Immature natural killer cell (primary cell): ENCODE data around the gene SLC34A1. TPM values are rescaled to one million over a fixed set of nuclear protein-coding genes. Genes with fewer than 3 reads are reported as not detected.

ENCODE experiments used
- DNase-seq, 3 donors: peaks; one replicate each; pipeline ENCODE4 v3.0.0; 2022; ENCODE audit warnings: mixed read lengths in 1 of 3
- H3K27ac Mint-ChIP-seq, 6 donors: one replicate each; pipeline ENCODE4 v1.8.0; 2020; ENCODE audit warnings: mixed read lengths in 6 of 6, mild to moderate bottlenecking in 5 of 6, inconsistent platforms in 4 of 6, moderate library complexity in 3 of 6
- H3K27me3 Mint-ChIP-seq, 3 donors: one replicate each; pipeline ENCODE4 v1.8.0; 2020 to 2021; ENCODE audit warnings: low read depth in 3 of 3, mild to moderate bottlenecking in 3 of 3, mixed read lengths in 3 of 3, moderate library complexity in 3 of 3, inconsistent platforms in 1 of 3
- H3K36me3 Mint-ChIP-seq, 3 donors: one replicate each; pipeline ENCODE4 v1.8.0; 2020; ENCODE audit warnings: mixed read lengths in 3 of 3, inconsistent platforms in 2 of 3, mild to moderate bottlenecking in 2 of 3
- H3K4me1 Mint-ChIP-seq, 2 donors: one replicate each; pipeline ENCODE4 v1.8.0; 2020; ENCODE audit warnings: inconsistent platforms in 2 of 2, mild to moderate bottlenecking in 2 of 2, mixed read lengths in 2 of 2, moderate library complexity in 1 of 2
- H3K4me3 Mint-ChIP-seq, 5 donors: one replicate each; pipeline ENCODE4 v1.8.0; 2020; ENCODE audit warnings: mild to moderate bottlenecking in 5 of 5, mixed read lengths in 5 of 5, inconsistent platforms in 3 of 5, moderate library complexity in 3 of 5
- H3K9me3 Mint-ChIP-seq, 6 donors: one replicate each; pipeline ENCODE4 v1.8.0; 2020; ENCODE audit warnings: mild to moderate bottlenecking in 6 of 6, mixed read lengths in 6 of 6, inconsistent platforms in 4 of 6, moderate library complexity in 3 of 6
- polyA plus RNA-seq, 3 donors: library from polyadenylated mRNA; unstranded; fragments of 300-500 nt; fragmentation: Illumina TruSeq; gene quantifications; one replicate each; pipeline ENCODE4 v1.2.3, GENCODE V29; 2021

The SLC34A1 gene
- polyA plus RNA-seq, 3 donors from 2014 or later = 0.26 to 0.34 TPM; not detected in 1

DNA sequence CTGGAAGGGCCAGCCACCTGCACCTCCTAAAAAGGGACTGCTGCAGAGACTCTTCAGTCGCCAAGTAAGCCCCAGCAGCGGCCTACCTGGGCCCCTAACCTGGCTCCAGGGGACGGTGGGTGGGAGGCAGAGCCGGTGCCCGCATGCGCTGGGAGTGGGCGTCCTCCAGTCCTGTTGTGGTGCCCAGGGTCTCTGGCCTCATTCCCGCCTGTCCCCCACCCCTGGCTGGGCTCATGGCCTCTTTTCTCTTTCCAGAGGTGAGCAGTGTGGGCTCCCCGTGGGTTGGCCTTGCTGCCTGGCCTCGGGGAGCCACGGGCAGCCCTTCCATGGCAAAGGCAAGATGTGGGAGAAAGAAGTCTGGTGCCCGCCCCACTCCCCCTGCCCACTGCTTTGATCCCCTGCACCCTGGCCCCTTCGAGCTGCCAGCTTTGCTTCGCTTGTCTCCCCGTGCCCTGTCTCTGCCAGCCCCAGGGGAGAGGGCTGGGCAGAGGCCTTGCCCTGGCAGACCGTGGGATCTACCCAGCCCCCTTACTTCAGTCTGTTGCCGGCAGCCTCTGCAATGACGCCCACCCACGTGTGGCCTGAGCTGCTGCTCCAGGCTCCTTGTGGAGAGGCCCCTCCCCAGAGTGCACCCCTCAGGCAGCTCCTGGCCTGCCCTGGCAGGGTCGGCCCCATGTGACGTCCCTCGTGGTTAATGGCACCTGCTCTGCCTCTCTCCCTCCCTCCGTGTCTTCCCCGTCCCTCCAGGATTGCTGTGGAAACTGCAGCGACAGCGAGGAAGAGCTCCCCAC, 57.0 kb downstream of the SLC34A1 start:
- Mint-ChIP-seq H3K36me3 (peaks cover 9 to 38% (median 21%) of the 10 kb centered on the region in 3 donors), H3K4me3 (no peak overlapping the region), H3K27me3 (peaks cover 4 to 14% (median 10%) of the 10 kb centered on the region in 3 donors), H3K4me1 (peaks cover 49 to 51% of the 10 kb centered on the region in 2 donors), H3K27ac (peak overlapping the region in 2 of 6 donors; percentile 34 to 35), H3K9me3 (no peaks in the 10 kb centered on the region)
- DNase-seq = no peak

DNA sequence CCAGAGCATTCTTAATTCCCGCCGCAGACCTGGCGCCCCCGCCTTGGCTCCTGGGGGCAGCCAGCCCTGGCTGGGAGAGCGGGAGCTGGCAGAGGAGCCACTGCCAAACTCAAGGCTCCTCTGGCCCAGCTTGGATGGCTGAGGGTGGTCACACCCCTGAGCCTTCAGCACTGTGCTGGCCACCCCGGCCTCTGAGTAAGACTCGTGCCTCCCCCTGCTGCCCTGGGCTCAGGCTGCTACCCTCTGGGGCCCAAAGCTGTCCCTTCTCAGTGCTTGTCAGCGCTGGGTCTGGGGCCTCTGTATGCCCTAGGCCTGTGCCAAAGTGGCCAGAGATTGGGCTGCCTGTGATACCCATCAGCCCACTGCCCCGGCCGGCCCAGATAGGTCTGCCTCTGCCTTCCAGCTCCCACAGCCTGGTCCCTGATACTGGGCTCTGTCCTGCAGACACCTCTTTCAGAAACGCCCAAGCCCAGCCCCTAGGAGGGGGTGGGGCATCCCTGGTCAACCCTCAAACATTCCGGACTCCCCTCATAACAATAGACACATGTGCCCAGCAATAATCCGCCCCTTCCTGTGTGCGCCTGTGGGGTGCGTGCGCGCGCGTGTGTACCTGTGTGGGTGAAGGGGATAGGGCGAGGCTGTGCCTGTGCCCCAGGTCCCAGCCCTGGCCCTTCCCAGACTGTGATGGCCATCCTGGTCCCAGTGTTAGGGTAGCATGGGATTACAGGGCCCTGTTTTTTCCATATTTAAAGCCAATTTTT, 58.0 kb downstream of the SLC34A1 start:
- Mint-ChIP-seq H3K4me1 (peaks cover 46 to 48% of the 10 kb centered on the region in 2 donors), H3K27ac (peak overlapping the region in 2 of 6 donors; percentile 21 to 61), H3K27me3 (peaks cover 4 to 14% (median 12%) of the 10 kb centered on the region in 3 donors), H3K4me3 (no peak overlapping the region), H3K36me3 (peaks cover 9 to 31% (median 13%) of the 10 kb centered on the region in 3 donors), H3K9me3 (no peaks in the 10 kb centered on the region)
- DNase-seq = no peak

DNA sequence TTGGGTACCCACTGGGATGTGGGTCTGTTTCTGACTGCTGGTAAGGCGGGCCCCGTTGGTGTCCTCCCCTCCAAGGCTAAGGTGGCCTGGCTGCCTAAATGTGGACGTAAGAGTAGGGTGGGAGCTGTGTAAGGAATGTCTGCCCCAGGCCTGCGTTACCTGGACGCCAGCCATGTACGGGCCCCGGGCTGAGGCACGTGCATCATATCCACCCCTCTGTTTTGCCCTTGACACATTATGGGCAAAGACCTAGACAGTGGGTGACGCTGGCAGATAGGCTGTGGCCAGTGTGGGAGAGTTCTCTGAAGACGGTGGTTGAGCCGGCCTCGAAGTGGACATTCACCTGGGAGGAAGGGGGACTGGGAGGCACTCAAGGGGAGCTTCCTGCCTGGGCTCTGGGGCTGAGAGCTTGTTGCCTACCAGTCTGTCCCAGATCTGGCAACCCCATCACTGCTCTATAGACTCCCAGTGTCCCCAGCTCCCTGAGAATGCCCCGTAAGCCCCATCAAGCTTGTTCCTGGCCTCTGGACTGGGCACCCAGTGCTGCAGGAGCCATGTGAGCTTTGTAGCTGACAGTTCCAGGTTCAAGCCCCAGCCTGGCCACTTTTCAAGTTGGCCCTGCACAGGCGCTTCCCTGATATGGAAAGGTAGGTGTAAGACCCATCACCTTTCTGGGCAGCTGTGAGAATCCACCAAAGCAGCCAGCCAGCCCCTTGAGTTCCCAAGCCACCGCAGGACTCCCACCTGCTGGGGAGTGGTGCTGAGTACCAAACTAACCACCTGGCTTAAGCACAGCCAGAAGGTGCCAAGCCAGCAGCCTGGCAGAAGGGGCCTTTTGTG, 59.1 kb downstream of the SLC34A1 start:
- DNase-seq = no peak
- no peaks in the 10 kb centered on the region for H3K9me3 Mint-ChIP-seq
- peaks cover 12 to 16% (median 14%) of the 10 kb centered on the region in 3 donors for H3K27me3 Mint-ChIP-seq
- peak overlapping the region in 4 of 6 donors; percentile 54 to 97 (median 75) for H3K27ac Mint-ChIP-seq
- H3K4me3 Mint-ChIP-seq = no peak overlapping the region
- peaks cover 5 to 22% (median 9%) of the 10 kb centered on the region in 3 donors for H3K36me3 Mint-ChIP-seq
- peaks cover 48 to 50% of the 10 kb centered on the region in 2 donors for H3K4me1 Mint-ChIP-seq

DNA sequence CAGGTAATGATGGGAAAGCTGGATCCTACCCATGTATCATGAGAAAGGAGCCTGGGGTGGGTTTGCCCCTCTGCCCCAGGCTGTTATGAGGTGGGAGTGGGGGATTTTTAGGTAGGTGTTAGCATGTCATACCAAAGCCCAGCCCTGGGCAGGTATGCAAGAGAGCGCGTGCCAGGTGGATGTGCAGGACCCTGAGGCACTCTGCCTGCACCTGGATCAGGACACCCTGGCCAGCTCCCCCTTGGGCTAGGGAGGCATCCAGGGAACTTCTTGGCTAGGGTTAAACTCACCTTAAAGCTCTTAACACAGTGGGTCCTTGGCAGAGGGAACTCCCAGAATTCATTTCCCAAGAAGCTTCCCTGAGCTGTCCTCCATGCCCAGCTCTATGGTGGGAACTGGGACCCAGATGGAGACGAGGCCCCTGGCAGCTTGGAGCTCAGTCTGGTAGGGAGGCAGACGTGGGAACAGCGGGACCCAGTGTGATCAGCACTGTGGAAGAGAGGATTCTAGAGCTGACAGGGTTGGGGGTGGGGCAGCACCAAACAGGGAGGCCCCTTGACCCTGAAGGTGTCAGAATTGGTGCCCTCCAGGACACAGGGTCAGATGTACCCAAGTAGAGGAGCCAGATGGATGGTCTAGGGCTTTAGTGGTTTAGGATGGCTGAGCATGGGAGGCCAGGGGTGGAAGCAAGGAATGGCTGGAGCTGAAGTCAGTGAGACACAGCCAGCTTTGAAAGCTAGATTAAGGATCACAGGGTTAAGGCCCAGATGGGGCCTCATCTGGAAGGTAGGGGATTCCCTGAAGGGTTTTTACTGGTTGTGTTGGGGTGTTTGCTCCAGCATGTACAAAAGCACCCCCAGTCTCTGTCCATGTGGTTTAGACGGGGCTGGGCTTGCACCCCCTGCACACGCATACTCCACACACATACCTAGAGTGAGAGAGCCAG, 60.1 kb downstream of the SLC34A1 start:
- Mint-ChIP-seq H3K27ac (peak overlapping the region; percentile 84 to 97 (median 91)), H3K36me3 (peaks cover 4 to 16% (median 7%) of the 10 kb centered on the region in 3 donors), H3K4me3 (peak overlapping the region in 4 of 5 donors; percentile 6 to 88 (median 80)), H3K4me1 (peaks cover 45 to 49% of the 10 kb centered on the region in 2 donors), H3K27me3 (peaks cover 14 to 20% (median 16%) of the 10 kb centered on the region in 3 donors), H3K9me3 (no peaks in the 10 kb centered on the region)
- DNase-seq = no peak

DNA sequence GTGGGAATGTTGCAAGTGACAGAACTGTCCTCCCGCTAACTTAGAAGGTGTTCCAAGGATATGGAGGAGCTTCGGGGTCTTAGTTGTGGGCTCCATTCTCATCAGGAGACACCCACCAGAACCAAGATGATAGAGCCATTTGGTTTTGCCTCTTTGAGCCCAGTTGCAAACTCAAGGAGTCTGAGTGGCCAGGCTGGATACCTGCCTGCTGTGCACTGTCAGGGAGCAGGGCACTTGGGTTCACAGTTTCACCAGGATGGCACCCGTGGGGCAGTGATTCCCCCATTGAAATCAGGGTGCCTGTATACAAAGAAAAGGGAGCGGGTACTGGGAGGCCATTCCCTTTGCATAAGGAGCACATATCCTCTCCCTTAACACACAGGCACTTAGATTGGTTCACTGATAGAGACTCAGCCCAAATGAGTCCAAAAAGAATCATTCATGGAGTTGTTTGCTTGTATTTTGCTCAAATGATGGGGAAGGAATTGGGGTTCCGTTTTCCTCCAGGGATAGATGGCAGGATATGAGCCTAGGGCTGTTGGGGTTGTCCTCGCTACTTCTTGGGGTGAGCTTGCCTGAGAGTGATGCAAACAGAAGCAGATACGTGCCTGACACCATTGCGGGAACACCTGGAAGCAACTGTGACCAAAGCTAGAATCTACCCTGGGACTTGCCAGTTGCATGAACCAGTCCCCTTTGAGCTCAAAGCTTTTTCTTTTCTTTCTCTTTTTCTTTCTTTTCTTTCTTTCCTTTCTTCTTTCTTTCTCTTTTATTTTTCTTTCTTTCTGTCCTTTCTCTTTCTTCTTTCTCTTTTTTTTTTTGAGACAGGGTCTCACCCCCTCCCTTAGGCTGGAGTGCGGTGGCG, 61.0 kb downstream of the SLC34A1 start:
- Mint-ChIP-seq H3K9me3 (no peaks in the 10 kb centered on the region), H3K36me3 (peaks cover 0 to 8% (median 0%) of the 10 kb centered on the region in 3 donors), H3K27ac (peak overlapping the region; percentile 84 to 97 (median 91)), H3K4me3 (peak overlapping the region; percentile 75 to 88 (median 85)), H3K4me1 (peaks cover 36 to 42% of the 10 kb centered on the region in 2 donors), H3K27me3 (peaks cover 14 to 23% (median 16%) of the 10 kb centered on the region in 3 donors)
- no peak for DNase-seq

DNA sequence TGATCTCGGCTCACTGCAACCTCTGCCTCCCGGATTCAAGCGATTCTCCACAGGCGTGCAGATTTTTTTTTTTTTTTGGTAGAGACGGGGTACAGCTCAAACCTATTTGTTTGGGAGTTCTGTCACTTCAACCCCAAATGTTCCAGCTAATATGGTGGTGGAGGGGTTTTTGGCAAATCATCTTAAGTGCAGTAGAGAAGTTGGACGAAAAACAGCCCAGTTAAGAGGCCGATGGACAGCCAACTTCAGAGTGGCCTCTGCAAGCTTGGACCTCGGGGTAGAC, 61.6 kb downstream of the SLC34A1 start:
- no peak for DNase-seq
- peaks cover 0 to 5% (median 0%) of the 10 kb centered on the region in 3 donors for H3K36me3 Mint-ChIP-seq
- peak overlapping the region; percentile 75 to 88 (median 85) for H3K4me3 Mint-ChIP-seq
- peak overlapping the region; percentile 84 to 97 (median 91) for H3K27ac Mint-ChIP-seq
- peaks cover 14 to 23% (median 16%) of the 10 kb centered on the region in 3 donors for H3K27me3 Mint-ChIP-seq
- peaks cover 35 to 42% of the 10 kb centered on the region in 2 donors for H3K4me1 Mint-ChIP-seq
- H3K9me3 Mint-ChIP-seq = no peaks in the 10 kb centered on the region

DNA sequence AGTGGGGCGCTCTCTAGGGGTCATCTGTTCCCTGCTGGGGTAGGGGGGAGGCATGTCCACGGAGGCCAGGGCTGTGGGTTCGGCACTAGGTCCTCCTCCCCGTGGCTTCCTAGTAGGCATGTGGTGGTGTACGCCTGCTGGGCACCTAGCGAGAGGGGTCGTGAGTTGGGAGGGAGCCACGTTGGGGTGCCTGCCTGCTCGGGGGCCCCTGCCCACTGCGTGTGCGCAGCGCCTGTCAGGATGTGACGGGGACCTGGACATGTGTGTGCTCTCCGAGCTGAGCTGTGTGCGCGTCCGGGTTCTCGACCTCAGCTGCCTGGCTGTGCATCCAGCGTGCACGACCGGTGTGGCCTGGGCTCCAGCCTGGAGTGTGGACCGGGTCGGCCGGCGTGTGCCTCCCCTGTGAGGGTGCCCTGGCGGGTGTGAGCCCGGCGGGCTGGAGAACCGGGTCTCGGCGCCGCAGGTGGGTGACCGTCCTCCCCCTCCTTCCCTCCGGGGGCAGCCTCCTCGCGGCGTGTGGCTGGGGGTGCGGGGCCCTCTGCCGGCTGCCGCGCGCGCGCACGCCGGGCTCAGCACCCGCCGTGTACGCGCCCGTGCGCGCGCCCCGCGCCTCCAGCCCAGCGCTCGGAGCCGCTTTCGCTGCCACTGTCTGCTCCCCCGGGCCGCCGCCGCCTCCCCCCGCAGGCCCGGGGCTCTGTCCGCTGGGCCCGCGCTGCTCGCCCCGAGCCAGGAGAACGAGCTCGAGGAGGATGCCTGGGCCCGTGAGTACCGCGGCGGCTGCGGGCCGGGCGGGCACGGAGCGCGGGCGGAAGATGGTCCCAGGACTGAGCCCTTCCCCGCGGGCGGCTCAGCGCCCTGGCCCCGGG, 62.2 kb downstream of the SLC34A1 start, which contains the start of gene PRR7:
Gene PRR7, plus strand, starts transcription at position 615 of the 866 bp plus-strand sequence. CDS start 8,254 bp downstream, outside the sequence.
- peaks cover 35 to 42% of the 10 kb centered on the region in 2 donors for H3K4me1 Mint-ChIP-seq
- DNase-seq = peak; percentile 82 to 86 (median 85)
- no peaks in the 10 kb centered on the region for H3K9me3 Mint-ChIP-seq
- peaks cover 0 to 5% (median 0%) of the 10 kb centered on the region in 3 donors for H3K36me3 Mint-ChIP-seq
- peak within 1 kb of the TSS; percentile 84 to 97 (median 91) for H3K27ac Mint-ChIP-seq
- H3K27me3 Mint-ChIP-seq = peaks cover 14 to 25% (median 16%) of the 10 kb centered on the region in 3 donors
- H3K4me3 Mint-ChIP-seq = peak within 1 kb of the TSS; percentile 75 to 88 (median 85)

DNA sequence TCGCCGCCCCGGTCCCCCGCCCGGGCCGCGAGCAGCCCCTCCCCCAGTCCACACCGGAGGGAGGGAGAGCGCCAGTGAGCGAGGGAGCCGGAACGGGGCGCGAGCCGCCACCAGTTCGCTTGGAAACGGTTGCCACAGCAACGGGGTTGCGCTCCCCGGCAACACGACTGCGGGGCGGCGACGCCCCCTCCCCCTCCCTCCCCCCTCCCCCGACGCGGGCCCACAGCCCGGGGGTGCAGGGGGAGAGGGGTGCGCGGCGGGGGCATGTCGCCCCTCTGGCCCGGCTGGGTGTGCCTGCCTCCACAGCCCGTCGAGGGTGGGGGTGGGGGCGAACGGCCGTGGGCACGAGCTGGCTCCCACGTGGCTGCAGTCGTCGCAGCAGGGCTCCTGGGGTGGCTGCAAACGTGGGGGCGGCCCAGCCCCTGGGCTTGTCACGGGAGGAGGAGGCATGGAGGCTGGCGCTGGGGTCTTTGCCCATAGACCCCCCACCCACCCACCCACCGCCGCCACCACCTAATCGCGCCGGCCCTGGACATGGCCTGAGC, 62.9 kb downstream of the SLC34A1 start:
- Mint-ChIP-seq H3K36me3 (peaks cover 0 to 5% (median 0%) of the 10 kb centered on the region in 3 donors), H3K27me3 (peaks cover 19 to 28% (median 19%) of the 10 kb centered on the region in 3 donors), H3K9me3 (no peaks in the 10 kb centered on the region), H3K4me3 (peak overlapping the region in 3 of 5 donors; percentile 42 to 57 (median 48)), H3K27ac (peak overlapping the region in 1 of 6 donors; percentile 82), H3K4me1 (peaks cover 39 to 42% of the 10 kb centered on the region in 2 donors)
- peak; percentile 73 to 81 (median 79) for DNase-seq

DNA sequence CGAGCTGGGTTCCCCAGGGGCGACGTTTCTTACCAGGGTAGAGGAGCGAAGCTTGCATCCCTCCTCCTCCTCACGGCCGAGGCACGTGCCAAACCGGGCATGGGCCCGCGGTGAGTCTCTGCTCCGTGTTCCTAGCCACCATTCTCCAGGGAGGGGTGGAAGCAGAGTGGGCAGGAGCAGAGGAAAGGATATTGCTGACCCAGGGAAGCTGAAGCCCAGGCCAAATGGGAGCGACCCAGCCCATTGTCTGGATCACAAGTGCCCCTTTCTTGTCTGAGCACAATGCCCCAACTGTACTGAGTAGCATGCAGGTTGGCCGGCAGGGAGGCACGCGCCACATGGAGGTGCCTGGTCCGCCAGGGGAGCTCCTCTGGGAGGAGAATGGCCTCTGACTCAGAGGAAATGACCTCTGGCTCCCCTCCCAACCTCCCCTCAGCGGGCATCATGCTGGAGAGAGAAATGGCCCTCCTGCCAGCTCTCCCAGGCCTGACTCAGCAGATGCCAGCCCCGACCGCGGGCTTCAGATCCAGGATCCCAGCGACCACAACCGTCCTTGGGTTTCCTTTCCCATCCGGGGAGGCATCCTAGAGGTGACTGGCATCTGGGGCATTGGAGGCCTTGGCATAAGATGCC, 63.5 kb downstream of the SLC34A1 start:
- peak in 2 of 3 donors; percentile 32 to 33 for DNase-seq
- peaks cover 21 to 30% (median 21%) of the 10 kb centered on the region in 3 donors for H3K27me3 Mint-ChIP-seq
- H3K9me3 Mint-ChIP-seq = no peaks in the 10 kb centered on the region
- peaks cover 39 to 40% of the 10 kb centered on the region in 2 donors for H3K4me1 Mint-ChIP-seq
- H3K4me3 Mint-ChIP-seq = peak overlapping the region; percentile 48 to 86 (median 63)
- peak overlapping the region in 4 of 6 donors; percentile 36 to 82 (median 62) for H3K27ac Mint-ChIP-seq
- no peaks in the 10 kb centered on the region for H3K36me3 Mint-ChIP-seq
